Stimulated activated CD4-positive, alpha-beta T cell treated with anti-CD3 and anti-CD28 coated beads, Interleukin-15, amount 100 ng/mL, for 1 hour (primary cell): ENCODE results near the gene APC.
"Not testable (repeated sequence)": the region's sequence is repeated elsewhere in the genome, so short reads cannot be mapped to it uniquely, and the experiment has no call there.

Experiments used
- DNase-seq, 2 donors: peaks; one replicate each; pipeline ENCODE4 v3.0.0-alpha.2; 2020; ENCODE audit warnings: low read depth in 1 of 2, low spot score in 1 of 2

APC gene

GRCh38 chr5:112716895-112717294 is 20.8 kb upstream of the APC start:
- not testable (repeated sequence) for DNase-seq

GRCh38 chr5:112717506-112718082 is 20.1 kb upstream of the APC start:
- DNase-seq: no peak

GRCh38 chr5:112718344-112718743 is 19.3 kb upstream of the APC start:
- no peak for DNase-seq

- no peak for DNase-seq
Measured at GRCh38 chr5:112720576-112720975, 17.1 kb upstream of the APC start.

GRCh38 chr5:112724901-112725300 is 12.8 kb upstream of the APC start:
- no peak for DNase-seq

GRCh38 chr5:112729630-112730029 is 8.1 kb upstream of the APC start:
- DNase-seq: no peak

GRCh38 chr5:112732131-112732530 is 5.6 kb upstream of the APC start:
- DNase-seq: no peak

GRCh38 chr5:112733586-112733985 is 4.1 kb upstream of the APC start:
- DNase-seq: no peak

- no peak for DNase-seq
Measured at GRCh38 chr5:112734597-112734996, 3.1 kb upstream of the APC start.

- DNase-seq: no peak
Measured at GRCh38 chr5:112735702-112736101, 2.0 kb upstream of the APC start.

- DNase-seq: no peak
Measured at GRCh38 chr5:112737070-112737462, 619 bp upstream of the APC start.

GRCh38 chr5:112738191-112738560 is 491 bp downstream of the APC start:
- DNase-seq: no peak

- no peak for DNase-seq
Measured at GRCh38 chr5:112742424-112742823, 4.7 kb downstream of the APC start.

- DNase-seq: no peak
Measured at GRCh38 chr5:112743631-112744030, 5.9 kb downstream of the APC start.

- DNase-seq: no peak
Measured at GRCh38 chr5:112752335-112752734, 14.7 kb downstream of the APC start.

GRCh38 chr5:112755703-112756102 is 18.0 kb downstream of the APC start:
- DNase-seq: no peak

GRCh38 chr5:112757468-112758208 is 20.0 kb downstream of the APC start:
- no peak for DNase-seq

GRCh38 chr5:112758676-112759075 is 21.0 kb downstream of the APC start:
- no peak for DNase-seq

- no peak for DNase-seq
Measured at GRCh38 chr5:112762113-112762810, 24.6 kb downstream of the APC start.

- no peak for DNase-seq
Measured at GRCh38 chr5:112763165-112763564, 25.5 kb downstream of the APC start.

GRCh38 chr5:112772124-112772523 is 34.4 kb downstream of the APC start:
- DNase-seq: no peak

- DNase-seq: no peak
Measured at GRCh38 chr5:112776301-112776856, 38.7 kb downstream of the APC start.
